ENCODE measurements around the gene PRMT1.

The PRMT1 gene

GRCh38 chr19:49667473-49667872, 9.6 kb upstream of the PRMT1 start:
- DNase-seq (ENCODE audit: low read depth in 2 of 2): no peak

GRCh38 chr19:49669516-49669915, 7.6 kb upstream of the PRMT1 start:
- DNase-seq (ENCODE audit: low read depth in 2 of 2): no peak

- peak; percentile 53 to 64 for DNase-seq (ENCODE audit: low read depth in 2 of 2)
These were observed 4.7 kb upstream of the PRMT1 start for GRCh38 chr19:49672131-49672919.

GRCh38 chr19:49676136-49676783, 811 bp upstream of the PRMT1 start:
- peak in 1 of 2 donors; percentile 44 for DNase-seq (ENCODE audit: low read depth in 2 of 2)

GRCh38 chr19:49676784-49677230, 264 bp upstream of the PRMT1 start:
- DNase-seq (ENCODE audit: low read depth in 2 of 2): peak; percentile 97 to 99

- peak; percentile 65 to 69 for DNase-seq (ENCODE audit: low read depth in 2 of 2)
These were observed 1.0 kb downstream of the PRMT1 start for GRCh38 chr19:49677901-49678674.

- no peak for DNase-seq (ENCODE audit: low read depth in 2 of 2)
These were observed 2.1 kb downstream of the PRMT1 start for GRCh38 chr19:49678985-49679770.

- no peak for DNase-seq (ENCODE audit: low read depth in 2 of 2)
These were observed 2.8 kb downstream of the PRMT1 start for GRCh38 chr19:49679771-49680413.

- DNase-seq (ENCODE audit: low read depth in 2 of 2): peak; percentile 89 to 90
These were observed 3.6 kb downstream of the PRMT1 start for GRCh38 chr19:49680421-49681351.

- DNase-seq (ENCODE audit: low read depth in 2 of 2): no peak
These were observed 4.8 kb downstream of the PRMT1 start for GRCh38 chr19:49681830-49682229.

- DNase-seq (ENCODE audit: low read depth in 2 of 2): no peak
These were observed 5.2 kb downstream of the PRMT1 start for GRCh38 chr19:49682274-49682673.

GRCh38 chr19:49683814-49684250, 6.8 kb downstream of the PRMT1 start:
- no peak for DNase-seq (ENCODE audit: low read depth in 2 of 2)

GRCh38 chr19:49684251-49684982, 7.3 kb downstream of the PRMT1 start:
- DNase-seq (ENCODE audit: low read depth in 2 of 2): no peak

GRCh38 chr19:49684983-49685553, 8.0 kb downstream of the PRMT1 start:
- no peak for DNase-seq (ENCODE audit: low read depth in 2 of 2)

GRCh38 chr19:49685845-49686332, 8.8 kb downstream of the PRMT1 start:
- no peak for DNase-seq (ENCODE audit: low read depth in 2 of 2)

GRCh38 chr19:49686503-49687088, 9.5 kb downstream of the PRMT1 start:
- no peak for DNase-seq (ENCODE audit: low read depth in 2 of 2)

GRCh38 chr19:49687150-49687549, 10.1 kb downstream of the PRMT1 start:
- no peak for DNase-seq (ENCODE audit: low read depth in 2 of 2)

GRCh38 chr19:49687566-49688316, 10.7 kb downstream of the PRMT1 start:
- no peak for DNase-seq (ENCODE audit: low read depth in 2 of 2)
